Epithelial cell of prostate (primary cell): Measurements from ENCODE around the gene UBAC1.

Experiments
- DNase-seq: peaks from one replicate; pipeline ENCODE4 v3.0.0-alpha.2; 2011; ENCODE audit warnings: low read depth, low spot score
- H3K27ac ChIP-seq: fragments of 450-650 bp; 2 replicates; pipeline ENCODE4 v1.5.1; 2017; ENCODE audit warnings: mild to moderate bottlenecking

UBAC1 gene

GRCh38 chr9:135888766-135889394, 72.3 kb downstream of the UBAC1 start:
- H3K27ac ChIP-seq: peak overlapping the region; percentile 65
- no peak for DNase-seq

GRCh38 chr9:135888126-135888765, 72.9 kb downstream of the UBAC1 start:
- peak overlapping the region; percentile 65 for H3K27ac ChIP-seq
- no peak for DNase-seq

- no peak for DNase-seq
- H3K27ac ChIP-seq: peak overlapping the region; percentile 43
Measured at GRCh38 chr9:135887585-135888050, 73.6 kb downstream of the UBAC1 start.

- no peak for DNase-seq
- H3K27ac ChIP-seq: peak overlapping the region; percentile 43
Measured at GRCh38 chr9:135887021-135887507, 74.1 kb downstream of the UBAC1 start.

DNA sequence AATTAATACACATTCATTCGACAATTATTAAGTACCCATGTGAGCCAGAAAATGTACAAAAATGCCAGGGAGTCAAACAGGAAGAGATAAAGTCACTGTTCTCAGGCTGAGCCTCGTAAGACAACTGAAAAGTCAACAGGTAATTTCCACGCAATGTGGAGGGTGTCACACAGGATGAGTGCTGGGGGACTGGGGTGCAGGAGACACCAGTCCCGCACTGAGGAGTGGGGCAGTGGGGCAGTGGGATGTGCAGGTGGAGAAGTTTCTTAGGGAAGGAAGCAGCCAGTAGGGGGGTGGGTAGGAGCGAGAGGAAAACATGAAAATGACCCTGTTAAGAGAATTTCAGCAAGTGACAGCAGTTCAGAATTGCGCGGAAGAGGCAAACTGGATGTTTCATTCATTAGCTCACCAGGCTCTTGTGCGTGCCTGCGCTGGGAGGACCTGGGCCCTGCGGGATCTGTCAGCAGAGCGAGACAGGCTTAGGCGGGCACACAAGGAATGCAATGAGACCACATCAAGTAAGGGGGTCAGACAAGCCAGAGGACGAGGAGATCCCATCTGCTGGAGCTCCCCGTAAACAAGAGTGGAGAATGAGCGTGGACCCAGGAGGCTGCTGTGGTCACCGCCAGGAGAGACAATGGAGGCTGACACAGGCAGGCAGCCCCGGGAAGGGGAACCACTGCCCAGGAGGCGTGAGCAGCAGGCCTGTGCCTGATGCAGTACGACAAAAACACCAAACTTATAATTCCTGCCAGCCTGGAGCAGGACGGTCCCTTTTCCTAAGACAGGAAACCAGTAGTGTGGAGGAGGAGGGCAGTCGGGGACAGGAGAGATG, 74.8 kb downstream of the UBAC1 start:
- peak overlapping the region; percentile 43 for H3K27ac ChIP-seq
- DNase-seq: no peak

- DNase-seq: no peak
- peak overlapping the region; percentile 43 for H3K27ac ChIP-seq
Measured at GRCh38 chr9:135885100-135885853, 75.9 kb downstream of the UBAC1 start.

DNA sequence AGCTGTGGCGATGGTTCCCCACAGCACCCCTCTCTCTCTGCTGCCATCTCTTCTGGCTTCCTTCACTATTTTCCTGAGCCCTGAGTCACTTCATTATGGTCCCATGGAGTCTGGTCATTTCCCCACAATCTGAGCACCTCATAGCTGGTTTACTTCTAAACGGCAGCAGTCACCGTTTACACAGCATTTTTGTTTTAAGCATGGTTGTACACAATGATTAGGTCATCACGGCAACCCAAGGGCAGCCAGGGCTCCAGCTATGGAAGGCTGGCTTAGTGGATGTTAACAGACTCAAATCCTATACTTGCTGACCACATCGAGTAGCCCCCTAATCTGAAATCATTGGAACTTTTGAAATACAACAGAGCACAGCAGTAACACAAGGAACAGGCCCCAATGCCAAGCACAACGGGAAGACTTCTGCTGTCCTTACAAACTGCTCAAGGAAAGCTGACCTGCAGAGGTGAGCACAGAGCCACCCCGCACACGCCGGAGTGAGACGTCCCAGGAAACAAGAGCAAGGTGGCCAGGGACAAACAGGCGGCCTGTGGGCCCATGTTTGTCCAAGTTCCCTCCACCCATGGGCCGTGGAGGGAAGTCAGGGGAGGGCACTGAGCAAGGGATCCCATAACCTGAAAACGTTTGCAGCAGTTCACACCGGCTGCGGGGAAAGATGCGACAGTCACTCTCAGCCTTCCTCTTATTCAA, 76.7 kb downstream of the UBAC1 start:
- no peak for DNase-seq
- H3K27ac ChIP-seq: peak overlapping the region; percentile 43

DNA sequence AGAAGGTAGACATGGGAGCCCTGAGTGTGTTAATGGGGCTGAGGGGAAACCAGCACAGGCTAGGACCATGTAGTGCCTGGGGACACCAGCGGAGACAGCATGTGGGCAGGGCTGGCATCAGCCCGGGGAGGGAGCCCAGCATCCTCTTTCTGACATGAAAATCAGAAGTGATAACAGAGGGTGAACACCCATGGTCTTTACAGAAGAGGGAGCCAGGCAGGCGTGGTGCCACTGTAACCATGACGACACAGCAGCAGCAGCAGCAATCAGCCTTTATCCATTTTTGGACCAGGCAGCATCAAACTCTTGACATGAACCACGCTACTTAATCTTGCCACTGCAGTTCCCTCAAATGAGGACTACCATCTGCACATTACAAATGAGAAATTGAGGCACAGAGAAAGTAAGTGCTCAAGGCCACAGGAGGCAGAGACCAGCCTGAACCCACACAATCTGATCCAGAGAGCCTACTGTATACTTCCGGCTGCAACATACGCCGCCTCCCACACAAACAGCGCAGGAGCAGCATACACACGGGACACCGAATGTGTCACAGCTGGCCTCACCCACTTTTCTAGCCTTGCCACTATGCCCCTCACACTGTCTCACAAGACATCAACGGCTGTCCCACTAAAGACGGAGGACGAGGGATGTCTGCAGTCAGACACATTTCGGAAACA, 77.6 kb downstream of the UBAC1 start:
- no peak overlapping the region for H3K27ac ChIP-seq
- no peak for DNase-seq
